ENCODE data around the gene LPCAT1.

- no peak for TF ChIP-seq CTCF (IDR thresholded peaks at IDR 0.05; ENCODE audit: low read depth, low read length, poor library complexity, severe bottlenecking)
- no peak for TF ChIP-seq EZH2phosphoT487 (IDR thresholded peaks at IDR 0.05; ENCODE audit: borderline replicate concordance, low read length)
Observed at GRCh38 chr5:1481959-1482331, 41.8 kb downstream of the LPCAT1 start.
